ENCODE results near the gene ATP2C1.

ATP2C1 gene

DNA sequence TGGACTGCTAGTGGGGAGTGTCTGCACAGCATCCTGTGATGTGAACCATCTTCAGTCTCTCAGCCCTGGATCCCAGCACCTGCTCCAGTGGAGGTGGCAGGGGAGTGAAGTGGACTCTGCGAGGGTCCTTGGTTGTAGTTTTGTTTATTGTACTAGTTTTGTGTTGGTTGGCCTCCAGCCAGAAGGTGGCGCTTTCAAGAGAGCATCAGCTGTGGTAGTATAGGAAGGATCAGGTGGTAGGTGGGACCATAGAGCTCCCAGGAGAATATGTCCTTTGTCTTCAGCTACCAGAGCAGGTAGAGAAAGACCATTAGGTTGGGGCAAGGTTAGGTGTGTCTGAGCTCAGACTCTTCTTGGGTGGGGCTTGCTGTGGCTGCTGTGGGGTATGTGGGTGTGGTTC is 153.7 kb downstream of the ATP2C1 start:
- DNase-seq (ENCODE audit: low read depth), result no peak

DNA sequence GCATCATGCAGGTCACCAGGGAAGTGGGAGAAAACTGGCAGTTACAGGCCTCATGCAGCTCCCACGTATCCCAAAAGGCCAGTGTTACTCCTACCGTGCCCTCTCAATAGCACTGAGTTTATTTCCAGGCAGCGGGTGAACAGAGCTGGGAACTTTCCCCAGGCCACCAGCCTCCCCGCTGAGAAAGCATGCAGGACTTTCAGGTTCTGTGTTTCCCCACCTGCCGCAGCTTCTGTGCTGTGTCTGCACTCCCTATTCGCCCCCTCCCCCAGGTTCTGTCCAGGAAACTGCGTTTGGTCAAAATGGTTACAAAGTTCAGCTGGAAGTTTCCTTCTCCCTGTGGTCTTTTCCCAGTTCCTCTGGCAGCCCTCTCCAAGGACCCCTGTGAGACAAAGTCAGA is 154.1 kb downstream of the ATP2C1 start:
- no peak for DNase-seq (ENCODE audit: low read depth)

- no peak for DNase-seq (ENCODE audit: low read depth)
Measured at GRCh38 chr3:131050001-131050400, 156.1 kb downstream of the ATP2C1 start.

- DNase-seq (ENCODE audit: low read depth), result peak; percentile 24
Measured at GRCh38 chr3:131053043-131053859, 159.4 kb downstream of the ATP2C1 start.
